LoVo (cell line): ENCODE results near the gene ALDH3B1.

Experiments used
- DNase-seq: peaks from one replicate; pipeline ENCODE4 v3.0.0-alpha.2; 2016; ENCODE audit warnings: low spot score

The ALDH3B1 gene

DNA sequence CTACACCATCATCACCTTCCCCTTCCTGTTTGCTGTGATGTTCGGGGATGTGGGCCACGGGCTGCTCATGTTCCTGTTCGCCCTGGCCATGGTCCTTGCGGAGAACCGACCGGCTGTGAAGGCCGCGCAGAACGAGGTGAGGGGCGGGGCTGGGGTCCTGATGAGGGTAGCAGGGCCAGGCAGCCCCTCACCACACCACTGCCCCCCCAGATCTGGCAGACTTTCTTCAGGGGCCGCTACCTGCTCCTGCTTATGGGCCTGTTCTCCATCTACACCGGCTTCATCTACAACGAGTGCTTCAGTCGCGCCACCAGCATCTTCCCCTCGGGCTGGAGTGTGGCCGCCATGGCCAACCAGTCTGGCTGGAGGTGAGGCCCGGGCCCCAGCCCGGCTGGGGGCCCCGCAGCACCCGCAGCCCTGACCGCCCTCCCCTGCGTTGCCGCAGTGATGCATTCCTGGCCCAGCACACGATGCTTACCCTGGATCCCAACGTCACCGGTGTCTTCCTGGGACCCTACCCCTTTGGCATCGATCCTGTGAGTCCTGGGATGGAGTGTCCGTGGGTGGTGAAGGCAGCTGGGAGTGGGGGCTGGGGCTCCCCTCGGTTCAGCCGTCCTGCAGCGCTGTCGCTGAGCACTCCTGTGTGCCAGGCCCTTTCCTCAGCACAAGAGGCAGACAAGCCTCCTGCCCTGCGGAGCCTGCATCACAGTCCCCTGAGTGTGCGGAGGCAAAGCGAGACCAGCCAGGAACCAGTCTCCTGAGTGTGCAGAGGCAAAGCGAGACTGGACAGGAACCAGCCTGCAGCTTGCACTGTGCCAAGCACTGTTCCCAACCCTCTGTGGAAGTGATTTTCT lies 37.5 kb downstream of the ALDH3B1 start:
- no peak for DNase-seq

- no peak for DNase-seq
Measured at GRCh38 chr11:68048681-68049508, 38.8 kb downstream of the ALDH3B1 start.

- DNase-seq: no peak
Measured at GRCh38 chr11:68049509-68050370, 39.6 kb downstream of the ALDH3B1 start.

DNA sequence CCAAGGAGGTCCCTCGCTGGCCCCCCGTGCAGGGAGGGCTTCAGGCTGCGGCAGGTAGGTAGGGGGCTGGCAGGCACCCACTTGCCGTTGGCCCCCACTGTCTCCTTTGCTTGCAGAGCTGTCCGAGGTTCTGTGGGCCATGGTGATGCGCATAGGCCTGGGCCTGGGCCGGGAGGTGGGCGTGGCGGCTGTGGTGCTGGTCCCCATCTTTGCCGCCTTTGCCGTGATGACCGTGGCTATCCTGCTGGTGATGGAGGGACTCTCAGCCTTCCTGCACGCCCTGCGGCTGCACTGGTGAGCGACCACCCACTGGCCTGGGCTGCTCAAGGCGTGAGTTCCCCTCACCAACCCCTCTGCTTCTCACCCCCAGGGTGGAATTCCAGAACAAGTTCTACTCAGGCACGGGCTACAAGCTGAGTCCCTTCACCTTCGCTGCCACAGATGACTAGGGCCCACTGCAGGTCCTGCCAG lies 40.3 kb downstream of the ALDH3B1 start:
- DNase-seq: no peak

GRCh38 chr11:68051191-68052136 lies 41.3 kb downstream of the ALDH3B1 start:
- no peak for DNase-seq

DNA sequence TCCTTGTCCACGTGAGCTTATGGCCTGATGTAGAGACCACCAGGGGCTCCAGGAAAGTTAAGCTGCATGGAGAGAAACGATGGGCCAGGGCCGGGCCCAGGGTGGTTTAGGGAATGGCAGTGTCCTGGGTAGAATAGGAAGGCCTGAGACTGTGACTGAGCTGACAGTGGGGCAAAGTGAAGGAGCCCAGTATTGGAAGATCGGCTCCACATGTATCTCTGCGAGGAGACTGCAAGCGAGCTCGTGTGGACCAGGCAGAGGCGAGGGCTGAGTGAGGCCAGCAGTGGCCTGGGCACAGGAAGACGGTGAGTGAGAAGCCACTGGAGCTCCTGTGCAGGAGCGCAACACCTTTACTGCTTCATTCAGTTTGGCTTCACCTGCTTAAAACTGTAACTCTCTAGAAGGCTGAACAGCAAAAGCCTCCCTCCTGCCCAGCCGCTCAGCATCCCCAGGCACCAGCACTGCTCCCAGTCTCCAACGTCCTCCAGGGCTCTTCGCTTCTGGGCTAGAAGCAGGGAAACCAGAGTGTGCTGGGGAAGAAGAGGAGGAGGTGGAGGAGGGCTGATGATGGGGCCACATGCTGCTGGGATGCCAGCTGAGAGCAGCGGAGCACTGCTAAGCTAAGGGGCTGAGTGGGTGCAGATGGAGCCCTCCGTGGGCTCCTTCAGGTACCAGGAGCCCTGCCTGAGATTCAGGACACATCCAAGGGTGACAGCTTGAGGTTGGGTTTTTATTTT lies 42.2 kb downstream of the ALDH3B1 start:
- no peak for DNase-seq

GRCh38 chr11:68053117-68053516 lies 43.0 kb downstream of the ALDH3B1 start:
- DNase-seq: no peak

GRCh38 chr11:68053981-68054812 lies 44.1 kb downstream of the ALDH3B1 start:
- no peak for DNase-seq

DNA sequence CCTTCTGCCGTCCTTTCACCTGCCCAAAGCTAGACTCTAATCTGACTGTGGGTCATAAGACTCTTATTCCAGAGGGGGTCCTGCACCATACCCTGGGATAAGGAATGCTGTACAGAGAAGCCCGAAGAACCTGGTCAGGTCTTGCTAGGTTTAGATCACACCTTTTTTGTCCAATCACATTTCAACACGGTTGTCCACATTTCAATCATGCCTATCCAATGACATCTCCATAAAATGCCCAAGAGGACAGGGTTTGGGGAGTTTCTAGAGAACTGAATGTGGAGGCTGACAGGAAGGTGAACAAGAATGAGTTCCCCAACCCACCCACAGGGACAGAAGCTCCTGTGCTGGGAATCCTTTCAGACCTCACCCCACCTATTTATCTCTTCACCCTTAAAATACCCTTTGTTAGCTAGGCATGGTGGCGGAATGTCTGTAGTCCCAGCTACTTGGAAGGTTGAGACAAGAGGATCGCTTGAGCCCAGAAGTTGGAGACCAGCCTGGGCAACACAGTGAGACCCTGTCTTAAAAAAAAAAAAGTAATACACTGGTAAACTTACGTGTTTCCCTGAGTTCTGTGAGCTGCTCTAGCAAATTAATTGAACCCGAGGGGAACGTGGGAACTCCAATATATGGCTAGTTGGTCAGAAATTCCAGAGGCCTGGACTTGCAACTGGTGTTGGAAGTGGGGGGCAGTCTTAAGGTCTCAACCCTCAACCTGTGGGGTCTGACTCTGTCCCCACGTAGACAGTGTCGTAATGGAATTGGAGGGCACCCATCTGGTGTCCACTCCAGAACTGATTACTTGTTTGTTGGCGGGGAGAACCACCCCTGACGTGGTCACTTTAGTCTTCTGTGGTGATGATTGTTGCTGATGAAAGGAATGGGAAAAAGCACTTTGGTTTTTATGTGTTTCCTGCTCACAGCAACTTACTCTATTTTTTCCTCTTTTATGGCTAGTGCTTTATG lies 46.5 kb downstream of the ALDH3B1 start:
- DNase-seq: no peak

GRCh38 chr11:68057807-68058206 lies 47.7 kb downstream of the ALDH3B1 start:
- no peak for DNase-seq

- DNase-seq: no peak
Measured at GRCh38 chr11:68061508-68061907, 51.4 kb downstream of the ALDH3B1 start.

- DNase-seq: no peak
Measured at GRCh38 chr11:68064926-68065325, 54.8 kb downstream of the ALDH3B1 start.

GRCh38 chr11:68065841-68066240 lies 55.7 kb downstream of the ALDH3B1 start:
- no peak for DNase-seq

DNA sequence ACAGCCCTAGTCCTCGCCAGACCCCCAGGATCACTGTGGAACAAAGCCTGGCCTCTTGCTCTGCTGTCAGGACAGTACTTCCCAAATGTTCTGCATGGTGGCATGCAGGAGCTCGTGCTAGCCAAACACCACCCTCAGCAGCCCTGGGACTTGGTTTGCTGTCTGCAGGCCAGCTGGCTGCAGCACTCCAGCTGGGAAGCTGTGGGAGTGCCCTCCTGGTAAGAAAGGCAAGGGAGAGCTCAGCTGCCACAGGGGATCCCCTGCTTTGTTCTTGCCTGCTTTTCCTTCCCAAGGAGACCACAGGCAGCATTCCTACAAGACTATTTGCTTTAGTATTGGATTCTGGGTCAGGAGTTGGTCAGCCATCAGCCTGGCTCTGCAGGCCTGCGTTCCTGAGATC lies 56.6 kb downstream of the ALDH3B1 start:
- no peak for DNase-seq

DNA sequence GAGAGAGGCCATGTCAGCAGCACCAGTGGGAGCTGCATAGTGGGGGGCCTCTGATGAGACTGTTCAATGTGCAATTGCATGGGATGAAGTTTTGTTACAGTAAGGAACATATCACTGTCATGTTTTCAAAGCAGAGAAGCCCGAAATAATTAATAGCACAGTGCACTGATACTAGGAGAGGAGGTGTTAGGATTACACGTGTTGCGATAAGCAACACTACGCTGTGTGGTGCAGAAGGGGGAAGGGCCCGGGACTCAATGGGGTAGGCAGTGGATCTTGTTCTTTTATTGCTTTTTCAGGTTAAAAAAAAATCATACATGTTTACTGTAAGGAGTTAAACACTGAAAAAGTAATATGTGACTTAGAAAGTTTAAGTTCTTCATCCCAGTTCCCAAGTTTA lies 57.9 kb downstream of the ALDH3B1 start:
- no peak for DNase-seq

GRCh38 chr11:68071281-68072048 lies 61.3 kb downstream of the ALDH3B1 start:
- DNase-seq: no peak
